Head of caudate nucleus (tissue), 42 donors: ENCODE data around the gene PLXND1.

Source experiments
- DNase-seq, 42 donors: peaks; one replicate each; pipeline versions ENCODE4 v3.0.0 to v3.0.0-alpha.2; 2020 to 2021; ENCODE audit warnings: mixed read lengths in 7 of 42
- intact Hi-C: fragments of 100-400 bp; cut with DNase I; formaldehyde crosslinking; loops from one replicate; pipeline ENCODE4 v1.15.0; 2022

PLXND1 gene

DNA sequence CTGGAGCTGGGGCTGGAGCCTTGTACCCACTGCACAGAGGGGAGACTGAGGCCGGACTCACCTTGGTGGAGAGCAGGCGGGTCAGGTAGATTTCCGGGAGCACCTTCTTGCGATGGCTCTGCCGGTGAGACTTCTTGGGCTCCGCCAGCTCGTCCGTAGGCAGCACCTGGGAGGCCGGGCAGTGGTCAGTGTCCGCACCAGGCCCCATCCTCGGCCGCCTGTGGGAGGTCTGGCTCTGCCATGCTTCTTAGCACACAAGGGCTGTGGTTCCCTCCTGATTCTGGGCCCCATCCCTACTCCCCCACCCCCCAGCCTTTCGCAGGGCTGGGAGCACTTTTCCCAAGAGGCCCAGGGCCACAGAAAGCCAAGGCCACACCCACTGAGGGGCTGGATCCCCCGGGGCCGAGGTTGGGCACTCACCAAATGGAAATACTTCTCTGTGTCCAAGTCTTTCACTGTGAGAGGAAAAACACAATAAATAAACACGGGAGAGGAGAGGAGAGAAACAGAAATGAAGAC is 46.1 kb downstream of the PLXND1 start:
- no peak for DNase-seq

DNA sequence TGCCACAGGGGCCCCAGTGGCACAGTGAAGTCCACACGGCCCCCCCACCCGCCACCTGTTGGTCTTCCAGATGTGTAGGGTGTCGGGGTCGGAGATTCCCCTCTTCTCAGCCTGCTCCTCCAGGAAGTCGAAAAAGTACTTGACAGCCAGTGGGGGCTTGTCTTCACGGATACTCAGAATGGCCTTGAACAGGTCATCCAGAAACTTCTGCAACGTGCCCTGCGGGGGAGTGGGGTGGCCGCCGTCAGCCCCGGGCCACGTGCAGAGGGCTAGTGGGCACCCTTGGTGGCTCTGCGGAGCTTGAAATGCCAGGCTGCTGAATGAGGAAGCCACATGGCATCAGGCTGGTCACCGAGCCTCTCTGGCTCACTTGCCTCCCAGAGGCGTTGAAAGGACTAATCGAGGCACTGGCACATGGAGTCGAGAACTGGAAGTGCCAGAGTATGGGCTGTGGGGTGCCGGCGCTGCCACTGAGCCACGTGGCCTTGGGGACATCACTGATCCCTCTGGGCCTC is 46.9 kb downstream of the PLXND1 start:
- no peak for DNase-seq
- intact Hi-C loops = no loop called here

More for the DNA sequence above, 46.1 kb downstream of the PLXND1 start:
- intact Hi-C loops = no loop called here

- intact Hi-C loops = no loop called here
- no peak for DNase-seq
Measured at GRCh38 chr3:129558772-129559564, 47.5 kb downstream of the PLXND1 start.

DNA sequence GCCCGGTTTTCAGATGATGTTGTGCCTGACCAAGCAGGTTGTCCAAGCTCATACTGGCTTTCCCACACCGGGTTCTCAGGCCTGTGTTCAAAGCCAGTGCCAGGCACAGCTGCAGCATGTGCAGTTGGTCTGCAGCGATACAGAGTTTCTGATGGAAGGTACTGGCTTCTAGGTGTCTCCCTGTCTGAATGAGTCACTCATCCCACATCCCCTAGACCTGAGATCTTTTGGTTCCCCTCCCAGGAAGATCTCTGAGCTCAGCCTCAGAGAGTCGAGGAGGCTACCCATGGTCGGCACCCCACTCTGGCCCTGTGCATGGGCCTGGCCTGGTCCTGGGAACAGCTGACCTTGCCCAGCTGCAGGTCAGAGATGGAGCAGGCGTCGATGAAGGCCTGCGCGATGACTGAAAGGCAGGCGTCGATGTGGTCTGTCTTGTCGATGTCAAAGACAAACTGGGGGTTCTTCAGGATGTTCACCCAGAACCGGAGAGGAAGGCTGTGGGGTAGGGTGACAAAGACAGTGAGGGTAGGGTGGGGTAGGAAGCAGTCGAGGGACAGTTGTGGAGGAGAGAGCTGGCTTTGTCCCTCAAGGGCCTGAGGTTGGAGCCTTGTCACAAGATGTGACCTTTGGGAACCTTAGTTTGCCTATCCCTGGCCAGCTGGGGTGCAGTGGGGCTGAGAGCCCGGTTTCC is 48.2 kb downstream of the PLXND1 start:
- intact Hi-C loops = no loop called here
- DNase-seq = no peak

DNA sequence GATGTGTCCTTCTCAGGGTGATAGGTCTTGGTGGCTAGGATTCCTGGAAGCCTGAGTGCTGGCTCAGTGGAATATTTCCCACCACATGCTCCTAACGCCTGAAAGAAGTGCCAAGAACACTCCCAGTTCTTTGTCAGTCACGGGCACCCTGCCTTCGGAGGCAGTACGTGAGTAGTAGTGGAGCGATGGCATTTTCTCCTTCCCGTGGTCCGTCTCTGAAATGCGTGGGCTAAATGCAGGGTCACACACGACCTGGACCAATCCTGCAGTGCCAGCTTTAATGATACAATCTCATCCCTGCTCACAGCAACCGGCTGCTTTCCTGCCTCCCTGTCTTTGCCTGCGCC is 49.0 kb downstream of the PLXND1 start:
- intact Hi-C loops = no loop called here

GRCh38 chr3:129556890-129557547 is 49.5 kb downstream of the PLXND1 start:
- intact Hi-C loops = no loop called here
- DNase-seq = no peak

More for the DNA sequence above, 49.0 kb downstream of the PLXND1 start:
- DNase-seq = no peak

GRCh38 chr3:129556358-129556695 is 50.1 kb downstream of the PLXND1 start:
- intact Hi-C loops = no loop called here
- DNase-seq = no peak

- intact Hi-C loops = no loop called here
- no peak for DNase-seq
Measured at GRCh38 chr3:129555616-129556357, 50.7 kb downstream of the PLXND1 start.

- intact Hi-C loops = no loop called here
- no peak for DNase-seq
Measured at GRCh38 chr3:129555153-129555550, 51.3 kb downstream of the PLXND1 start.

DNA sequence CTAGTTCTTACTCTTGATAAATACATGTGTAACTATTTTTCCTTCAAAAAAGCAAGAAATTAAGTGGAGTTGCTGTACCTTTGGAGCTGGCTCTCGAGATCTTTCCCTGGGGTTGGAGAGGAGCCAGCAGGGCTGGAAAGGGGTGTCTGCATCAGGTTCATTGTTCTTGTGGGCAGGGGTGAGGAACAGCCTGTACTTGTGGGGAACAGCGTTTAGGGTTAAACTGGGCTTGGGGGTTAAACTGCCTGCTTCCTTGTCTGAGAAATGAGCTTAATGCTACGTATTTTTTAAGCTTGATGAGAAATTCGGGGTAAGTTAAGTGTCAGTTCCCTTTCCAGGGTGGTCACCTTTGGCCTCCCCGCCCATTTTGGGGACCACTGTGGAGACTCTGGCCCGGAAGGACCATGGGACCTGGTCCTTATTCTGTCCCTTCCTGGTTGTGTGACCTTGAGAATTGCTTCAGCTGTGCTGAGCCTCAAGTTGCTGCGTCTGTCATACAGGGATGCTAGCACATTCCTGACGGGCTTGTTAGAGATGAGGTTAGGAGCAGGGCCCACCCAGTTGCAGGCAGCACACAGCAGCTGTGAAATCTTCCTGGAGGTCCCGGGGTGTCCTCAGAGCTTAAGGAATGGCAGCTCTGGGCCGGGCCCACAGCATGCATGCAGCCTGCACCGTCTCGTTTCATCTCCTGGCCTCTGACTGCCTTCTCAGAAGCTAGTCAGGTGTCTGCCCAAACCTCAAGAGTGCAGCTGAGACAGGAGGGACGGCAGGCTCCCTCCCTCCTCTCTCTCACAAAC is 51.9 kb downstream of the PLXND1 start:
- no peak for DNase-seq
- intact Hi-C loops = no loop called here

GRCh38 chr3:129553719-129554118 is 52.8 kb downstream of the PLXND1 start:
- intact Hi-C loops = no loop called here
- DNase-seq = peak in 31 of 42 donors; percentile 21 to 77 (median 51)

- intact Hi-C loops = no loop called here
- no peak for DNase-seq
Measured at GRCh38 chr3:129553171-129553570, 53.3 kb downstream of the PLXND1 start.

- peak in 32 of 42 donors; percentile 17 to 60 (median 38) for DNase-seq
- intact Hi-C loops = no loop called here
Measured at GRCh38 chr3:129552287-129553050, 54.0 kb downstream of the PLXND1 start.

- intact Hi-C loops = no loop called here
- DNase-seq = no peak
Measured at GRCh38 chr3:129549805-129550204, 56.7 kb downstream of the PLXND1 start.

GRCh38 chr3:129549006-129549800 is 57.3 kb downstream of the PLXND1 start:
- intact Hi-C loops = no loop called here
- no peak for DNase-seq

GRCh38 chr3:129548104-129548965 is 58.1 kb downstream of the PLXND1 start:
- DNase-seq = no peak

More at GRCh38 chr3:129548104-129548965, 58.1 kb downstream of the PLXND1 start:
- intact Hi-C loops = no loop called here
